Spleen (tissue), 11 donors: Measurements from ENCODE around the gene CDC6. TPM values are rescaled to one million over a fixed set of nuclear protein-coding genes. Genes with fewer than 3 reads are reported as not detected.

Source experiments
- DNase-seq: peaks from one replicate; pipeline ENCODE4 v3.0.0-alpha.2; 2020
- H3K27ac ChIP-seq, 8 donors: fragments of 200-600 bp; sonication (generic) in 7 of 8; 1 replicate in 4 of 8; 2 replicates in 4 of 8; pipeline versions ENCODE4 v1.5.0 to v1.8.0; 2016 to 2021; ENCODE audit warnings: inconsistent platforms in 4 of 8, mild to moderate bottlenecking in 4 of 8, moderate library complexity in 1 of 8
- H3K27me3 ChIP-seq, 7 donors: fragments of 200-600 bp; sonication (generic) in 6 of 7; replicated peaks in 1 of 7; 1 replicate in 4 of 7; 2 replicates in 3 of 7; pipeline versions ENCODE4 v1.5.0 to v1.8.0; 2016 to 2021; ENCODE audit warnings: inconsistent platforms in 3 of 7, mild to moderate bottlenecking in 1 of 7
- H3K36me3 ChIP-seq, 6 donors: fragments of 200-600 bp; sonication (generic) in 5 of 6; 1 replicate in 4 of 6; 2 replicates in 2 of 6; pipeline versions ENCODE4 v1.5.0 to v1.8.0; 2016 to 2021; ENCODE audit warnings: inconsistent platforms in 2 of 6
- H3K4me1 ChIP-seq, 6 donors: fragments of 200-600 bp; sonication (generic) in 5 of 6; 1 replicate in 3 of 6; 2 replicates in 3 of 6; pipeline versions ENCODE4 v1.5.0 to v1.8.0; 2016 to 2021; ENCODE audit warnings: inconsistent platforms in 3 of 6
- H3K4me3 ChIP-seq, 8 donors: fragments of 200-600 bp; sonication (generic) in 7 of 8; 1 replicate in 4 of 8; 2 replicates in 4 of 8; pipeline versions ENCODE4 v1.5.0 to v1.8.0; 2016 to 2021; ENCODE audit warnings: inconsistent platforms in 4 of 8, mild to moderate bottlenecking in 4 of 8, moderate library complexity in 2 of 8
- H3K9me3 ChIP-seq, 8 donors: fragments of 200-600 bp; sonication (generic) in 7 of 8; 1 replicate in 4 of 8; 2 replicates in 4 of 8; pipeline versions ENCODE4 v1.5.0 to v1.8.0; 2016 to 2021; ENCODE audit warnings: inconsistent platforms in 4 of 8
- CTCF ChIP-seq, 11 experiments: fragments of 200-600 bp in 7 of 11; fragments of 450-650 bp in 4 of 11; sonication (generic) in 4 of 11; IDR thresholded peaks in 8 of 11; conservative IDR thresholded peaks in 3 of 11; 1 replicate in 7 of 11; 2 replicates in 4 of 11; pipeline versions ENCODE4 v1.4.0 to v1.8.0; 2016 to 2021; ENCODE audit warnings: antibody characterized with exemption in 11 of 11, inconsistent platforms in 4 of 11, mild to moderate bottlenecking in 1 of 11
- POLR2A ChIP-seq, 3 donors: fragments of 450-650 bp; IDR thresholded peaks; one replicate each; pipeline ENCODE4 v1.5.1; 2017; ENCODE audit warnings: antibody characterized with exemption in 3 of 3, mild to moderate bottlenecking in 1 of 3
- POLR2AphosphoS5 ChIP-seq, 3 donors: sonication (generic); formaldehyde crosslinking; IDR thresholded peaks; one replicate each; pipeline ENCODE4 v1.5.1; 2017; ENCODE audit warnings: antibody characterized with exemption in 3 of 3
- WGBS, 5 donors: extraction: QIAGEN DNeasy Blood & Tissue Kit in 3 of 5; methylation state at CpG; one replicate each; pipeline versions ENCODE4 v1.1.5 to v1.1.7; 2013 to 2018; 5-methylcytosine and 5-hydroxymethylcytosine counted together
- intact Hi-C: fragments of 100-400 bp; cut with DNase I; formaldehyde crosslinking; loops from one replicate; pipeline ENCODE4 v1.15.0; 2023; ENCODE audit warnings: low total_unique reads
- polyA plus RNA-seq, 3 donors: library from polyadenylated mRNA; stranded (reverse); fragments of 200-250 nt; gene quantifications; one replicate each; pipeline ENCODE4 v1.2.1, GENCODE V29; 2013
- total RNA-seq, 7 donors: library from RNA; depleted of rRNA in 3 of 7; stranded (reverse); fragments of >200 nt in 3 of 7; fragmentation: NEBNext Ultra II Directional in 4 of 7; extraction: Animal tissue kit (Norgen Biotek cat#: 25700) in 4 of 7; gene quantifications; one replicate each; pipeline versions ENCODE4 v1.1.0 to v1.2.1, GENCODE V29; 2016 to 2021
- donor health status: healthy with polysubstance abuse.
- donor health status: DM: no; HTN: no; CAD: no; lungs with moderate emphysema.
- donor health status: DM: no; HTN: no; CAD: no.
- donor health status: Bipolar disorder and iron deficiency.
- donor health status: healthy.
- donor health status: DM: no; HTN: no; CAD: no.
- donor health status: DM: yes; HTN: yes; CAD: no.

The CDC6 gene
- total and polyA plus RNA-seq, 10 donors, result 1.2 to 11.6 (median 5.1) TPM

GRCh38 chr17:40243761-40244160 is 43.9 kb upstream of the CDC6 start:
- intact Hi-C loops, result no loop called here
- WGBS, 5 donors, result 92 to 97% (median 93%) methylated on average over 3 of the region's 3 CpGs
- Histone ChIP-seq H3K36me3 (peaks cover 0 to 41% (median 3%) of the 10 kb centered on the region in 6 donors), H3K9me3 (no peaks in the 10 kb centered on the region), H3K4me1 (peaks cover 0 to 87% (median 26%) of the 10 kb centered on the region in 6 donors), H3K27ac (no peak overlapping the region), H3K27me3 (no peaks in the 10 kb centered on the region), H3K4me3 (no peak overlapping the region)
- DNase-seq, result no peak
- no peak for TF ChIP-seq POLR2A (IDR thresholded peaks at IDR 0.05)
- no peak for TF ChIP-seq CTCF (IDR thresholded peaks at IDR 0.05 in 8 of 11, conservative IDR thresholded peaks at IDR 0.05 in 3 of 11)
- no peak for TF ChIP-seq POLR2AphosphoS5 (IDR thresholded peaks at IDR 0.05)

GRCh38 chr17:40244255-40244654 is 43.4 kb upstream of the CDC6 start:
- peaks cover 0 to 91% (median 29%) of the 10 kb centered on the region in 6 donors for H3K4me1 ChIP-seq
- H3K4me3 ChIP-seq, result no peak overlapping the region
- TF ChIP-seq POLR2A (IDR thresholded peaks at IDR 0.05) (no peak), CTCF (IDR thresholded peaks at IDR 0.05 in 8 of 11, conservative IDR thresholded peaks at IDR 0.05 in 3 of 11) (no peak), POLR2AphosphoS5 (IDR thresholded peaks at IDR 0.05) (no peak)
- no peaks in the 10 kb centered on the region for H3K27me3 ChIP-seq
- 81 to 93% (median 90%) methylated on average over 4 of the region's 4 CpGs for WGBS, 5 donors
- intact Hi-C loops, result no loop called here
- no peak overlapping the region for H3K27ac ChIP-seq
- no peak for DNase-seq
- H3K36me3 ChIP-seq, result peaks cover 0 to 37% (median 3%) of the 10 kb centered on the region in 6 donors
- H3K9me3 ChIP-seq, result no peaks in the 10 kb centered on the region

GRCh38 chr17:40247926-40248495 is 39.7 kb upstream of the CDC6 start:
- H3K4me3 ChIP-seq, result no peak overlapping the region
- WGBS, 5 donors, result 77 to 85% (median 80%) methylated on average over 7 of the region's 7 CpGs
- DNase-seq, result no peak
- H3K4me1 ChIP-seq, result peaks cover 4 to 86% (median 30%) of the 10 kb centered on the region in 6 donors
- no peaks in the 10 kb centered on the region for H3K27me3 ChIP-seq
- no peaks in the 10 kb centered on the region for H3K9me3 ChIP-seq
- no peak overlapping the region for H3K27ac ChIP-seq
- peaks cover 0 to 29% (median 3%) of the 10 kb centered on the region in 6 donors for H3K36me3 ChIP-seq
- intact Hi-C loops, result no loop called here
- TF ChIP-seq POLR2A (IDR thresholded peaks at IDR 0.05) (no peak), CTCF (IDR thresholded peaks at IDR 0.05 in 8 of 11, conservative IDR thresholded peaks at IDR 0.05 in 3 of 11) (no peak), POLR2AphosphoS5 (IDR thresholded peaks at IDR 0.05) (no peak)

GRCh38 chr17:40248507-40248906 is 39.2 kb upstream of the CDC6 start:
- TF ChIP-seq CTCF (IDR thresholded peaks at IDR 0.05 in 8 of 11, conservative IDR thresholded peaks at IDR 0.05 in 3 of 11) (no peak), POLR2A (IDR thresholded peaks at IDR 0.05) (no peak), POLR2AphosphoS5 (IDR thresholded peaks at IDR 0.05) (no peak)
- no peak for DNase-seq
- Histone ChIP-seq H3K9me3 (no peaks in the 10 kb centered on the region), H3K27ac (no peak overlapping the region), H3K4me3 (no peak overlapping the region), H3K27me3 (no peaks in the 10 kb centered on the region), H3K4me1 (peaks cover 4 to 81% (median 29%) of the 10 kb centered on the region in 6 donors), H3K36me3 (peaks cover 0 to 29% (median 3%) of the 10 kb centered on the region in 6 donors)
- intact Hi-C loops, result no loop called here
- 84 to 96% (median 93%) methylated on average over 1 of the region's 1 CpG for WGBS, 5 donors
